Measurements from ENCODE around the gene TTC23.

Gene TTC23

DNA sequence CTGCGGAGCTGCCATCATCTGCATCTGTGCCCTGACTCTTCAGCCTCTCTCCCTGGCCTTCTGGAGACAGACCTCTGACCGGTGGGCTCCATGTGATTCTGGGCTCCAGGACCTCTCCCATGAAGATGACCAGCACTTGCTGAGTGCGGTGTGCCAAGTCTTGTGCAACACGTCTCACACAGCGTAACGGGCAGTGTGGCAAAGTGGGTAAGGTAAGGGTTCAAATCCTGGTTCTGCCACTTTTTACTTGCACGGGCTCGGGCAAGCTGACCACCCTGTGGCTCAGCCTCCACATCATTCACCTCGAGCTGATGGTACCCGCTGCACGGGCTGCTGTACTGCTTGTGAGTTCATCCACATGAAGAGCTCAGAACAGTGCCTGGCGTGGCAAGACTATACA is 151.0 kb downstream of the TTC23 start:
- no peak overlapping the region for H3K9ac ChIP-seq (ENCODE audit: low read length)
- no peak overlapping the region for H3K27ac ChIP-seq (ENCODE audit: low read depth, low read length)
- H3K4me3 ChIP-seq (ENCODE audit: low read depth, low read length), result no peak overlapping the region
- no peaks in the 10 kb centered on the region for H3K36me3 ChIP-seq (ENCODE audit: control insufficient read depth, insufficient read depth, low read length)
- 0 out of 2 replicates have a peak, but pooled peaks cover 3% of the 10 kb centered on the region for H3K4me1 ChIP-seq (ENCODE audit: control insufficient read depth, insufficient read depth, low read length)
- peaks cover 53% of the 10 kb centered on the region for H3K27me3 ChIP-seq (ENCODE audit: control insufficient read depth, insufficient read depth, low read length)
- H3K9me3 ChIP-seq (ENCODE audit: control insufficient read depth, insufficient read depth, low read depth, low read length), result no peaks in the 10 kb centered on the region

DNA sequence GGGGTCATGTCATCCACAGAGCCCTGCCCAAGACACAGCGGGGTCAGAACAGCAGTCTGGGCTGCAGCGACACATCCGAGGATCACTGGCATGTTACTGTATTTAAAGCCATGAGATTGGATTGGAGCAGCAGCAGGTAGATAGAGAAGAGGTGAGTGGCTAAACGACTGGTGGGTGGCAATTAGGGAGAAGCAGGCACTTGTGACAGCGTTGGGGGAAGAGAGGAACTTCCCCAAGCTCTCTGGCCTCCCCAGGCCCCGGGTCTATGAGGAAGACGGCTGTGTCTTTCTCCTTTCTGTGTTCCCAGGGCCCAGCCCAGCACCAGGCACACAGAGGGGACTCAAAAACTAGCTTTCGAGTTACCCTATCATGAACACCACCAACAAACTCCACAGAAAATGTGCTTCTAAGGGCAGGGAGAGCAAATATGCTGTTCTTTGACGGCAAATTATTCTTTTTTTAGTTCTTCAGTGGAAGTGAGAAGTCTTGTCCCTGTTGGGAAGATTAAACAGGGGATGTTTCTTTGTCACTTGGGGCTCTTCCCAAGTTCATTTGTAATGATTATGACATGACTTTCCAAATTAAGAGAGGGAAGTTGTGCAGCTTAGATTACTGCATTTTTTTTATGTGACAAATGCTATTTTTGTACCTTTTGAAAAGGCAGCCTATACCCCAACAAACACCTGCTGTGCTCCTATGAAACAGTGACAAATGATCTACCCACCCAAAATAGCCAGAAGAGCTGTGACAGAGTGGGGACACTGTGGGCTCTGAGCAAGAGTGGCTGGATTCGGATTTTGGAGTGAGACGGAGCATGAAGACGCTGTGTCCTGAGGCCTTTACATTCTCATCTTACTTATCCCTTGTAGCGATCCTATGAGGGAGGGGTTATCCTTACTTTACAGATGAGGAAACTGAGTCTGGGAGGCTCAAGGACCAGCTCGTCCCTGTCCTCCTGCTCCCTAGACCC is 151.7 kb downstream of the TTC23 start:
- H3K9ac ChIP-seq (ENCODE audit: low read length), result no peak overlapping the region
- no peaks in the 10 kb centered on the region for H3K9me3 ChIP-seq (ENCODE audit: control insufficient read depth, insufficient read depth, low read depth, low read length)
- peaks cover 50% of the 10 kb centered on the region for H3K27me3 ChIP-seq (ENCODE audit: control insufficient read depth, insufficient read depth, low read length)
- H3K4me3 ChIP-seq (ENCODE audit: low read depth, low read length), result no peak overlapping the region
- H3K36me3 ChIP-seq (ENCODE audit: control insufficient read depth, insufficient read depth, low read length), result no peaks in the 10 kb centered on the region
- 0 out of 2 replicates have a peak, but pooled peaks cover 3% of the 10 kb centered on the region for H3K4me1 ChIP-seq (ENCODE audit: control insufficient read depth, insufficient read depth, low read length)
- no peak overlapping the region for H3K27ac ChIP-seq (ENCODE audit: low read depth, low read length)

DNA sequence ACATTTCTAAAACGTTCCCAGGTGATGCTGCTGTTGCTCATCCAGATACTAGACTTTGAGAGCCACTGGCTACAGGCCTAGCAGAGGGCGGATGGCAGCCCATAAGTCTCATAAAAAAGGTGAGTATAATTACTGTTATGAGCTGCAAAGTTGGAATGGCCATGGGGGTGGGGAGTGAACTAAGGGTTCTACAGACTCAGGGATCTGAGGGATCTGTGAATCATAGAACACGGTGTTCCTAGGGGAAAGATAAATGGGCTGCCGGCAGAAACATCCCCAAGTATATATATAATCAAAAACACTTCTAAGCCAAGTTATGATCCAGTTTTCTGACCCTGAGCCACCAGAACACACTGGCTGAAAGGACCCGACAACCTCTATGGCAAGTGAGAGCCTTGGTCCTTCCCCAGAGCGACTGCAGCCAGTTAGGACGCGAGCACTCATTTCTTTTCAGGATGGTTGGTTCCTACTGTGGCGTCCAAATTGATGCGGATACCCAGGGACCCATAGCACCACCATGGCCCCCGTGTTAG is 152.4 kb downstream of the TTC23 start:
- no peak overlapping the region for H3K9ac ChIP-seq (ENCODE audit: low read length)
- 0 out of 2 replicates have a peak, but pooled peaks cover 3% of the 10 kb centered on the region for H3K4me1 ChIP-seq (ENCODE audit: control insufficient read depth, insufficient read depth, low read length)
- no peak overlapping the region for H3K4me3 ChIP-seq (ENCODE audit: low read depth, low read length)
- H3K9me3 ChIP-seq (ENCODE audit: control insufficient read depth, insufficient read depth, low read depth, low read length), result no peaks in the 10 kb centered on the region
- H3K36me3 ChIP-seq (ENCODE audit: control insufficient read depth, insufficient read depth, low read length), result no peaks in the 10 kb centered on the region
- H3K27ac ChIP-seq (ENCODE audit: low read depth, low read length), result no peak overlapping the region
- peaks cover 43% of the 10 kb centered on the region for H3K27me3 ChIP-seq (ENCODE audit: control insufficient read depth, insufficient read depth, low read length)

DNA sequence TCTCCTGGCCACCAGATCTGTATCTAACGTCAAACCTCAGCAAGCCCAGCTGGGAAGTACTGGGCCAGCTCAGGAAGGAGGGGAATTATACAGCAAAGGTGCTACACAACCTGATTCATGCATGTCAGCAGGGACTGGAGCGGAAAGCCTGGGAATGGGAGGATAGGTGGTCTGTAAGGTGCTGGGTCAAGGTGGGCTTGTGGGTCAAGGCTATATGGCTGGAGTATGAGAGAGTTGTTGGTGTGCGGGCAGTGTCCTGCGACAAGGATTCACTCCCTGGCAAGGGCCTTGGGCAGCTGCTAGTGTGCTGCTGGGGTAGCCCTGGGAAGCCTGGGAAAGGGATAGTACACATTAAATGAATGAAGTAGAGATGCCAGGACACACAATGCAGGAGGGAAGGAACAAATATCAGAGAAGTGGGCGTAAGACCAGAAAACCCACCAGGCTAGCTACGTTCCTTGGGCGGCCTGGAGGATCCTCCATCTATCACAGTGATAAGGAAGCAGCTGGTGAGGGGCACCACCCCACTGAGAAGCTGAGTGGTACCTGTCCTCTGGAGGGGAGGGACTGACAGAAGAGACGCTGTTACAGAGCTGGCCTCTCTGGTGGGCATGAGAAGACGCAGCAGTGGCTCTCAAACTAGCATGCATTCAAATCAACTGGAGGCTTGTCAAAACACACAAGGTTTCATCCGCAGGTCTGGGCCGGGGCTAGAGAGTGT is 153.0 kb downstream of the TTC23 start:
- no peak overlapping the region for H3K9ac ChIP-seq (ENCODE audit: low read length)
- 0 out of 2 replicates have a peak, but pooled peaks cover 3% of the 10 kb centered on the region for H3K4me1 ChIP-seq (ENCODE audit: control insufficient read depth, insufficient read depth, low read length)
- H3K27ac ChIP-seq (ENCODE audit: low read depth, low read length), result no peak overlapping the region
- peaks cover 38% of the 10 kb centered on the region for H3K27me3 ChIP-seq (ENCODE audit: control insufficient read depth, insufficient read depth, low read length)
- no peak overlapping the region for H3K4me3 ChIP-seq (ENCODE audit: low read depth, low read length)
- no peaks in the 10 kb centered on the region for H3K36me3 ChIP-seq (ENCODE audit: control insufficient read depth, insufficient read depth, low read length)
- no peaks in the 10 kb centered on the region for H3K9me3 ChIP-seq (ENCODE audit: control insufficient read depth, insufficient read depth, low read depth, low read length)

DNA sequence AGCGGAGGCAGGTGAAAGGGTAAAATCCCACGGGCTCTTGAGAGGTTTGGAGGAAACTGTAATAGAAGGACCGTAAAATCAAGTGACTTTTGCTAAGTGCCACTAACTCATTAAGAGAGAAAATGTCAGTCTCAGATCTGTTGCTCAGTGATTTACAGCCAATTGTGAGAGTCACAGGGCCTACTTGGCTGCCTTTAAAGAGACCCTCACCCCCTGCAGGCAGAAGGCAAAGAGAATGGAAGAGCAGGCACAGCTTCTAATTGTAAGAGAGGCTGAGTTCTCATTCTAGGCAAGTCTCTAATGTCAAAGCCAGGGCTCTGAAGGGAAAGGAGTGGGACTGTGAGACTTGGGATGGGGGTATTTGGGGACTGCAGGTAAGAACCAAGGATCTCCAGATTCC is 153.8 kb downstream of the TTC23 start:
- no peak overlapping the region for H3K27ac ChIP-seq (ENCODE audit: low read depth, low read length)

DNA sequence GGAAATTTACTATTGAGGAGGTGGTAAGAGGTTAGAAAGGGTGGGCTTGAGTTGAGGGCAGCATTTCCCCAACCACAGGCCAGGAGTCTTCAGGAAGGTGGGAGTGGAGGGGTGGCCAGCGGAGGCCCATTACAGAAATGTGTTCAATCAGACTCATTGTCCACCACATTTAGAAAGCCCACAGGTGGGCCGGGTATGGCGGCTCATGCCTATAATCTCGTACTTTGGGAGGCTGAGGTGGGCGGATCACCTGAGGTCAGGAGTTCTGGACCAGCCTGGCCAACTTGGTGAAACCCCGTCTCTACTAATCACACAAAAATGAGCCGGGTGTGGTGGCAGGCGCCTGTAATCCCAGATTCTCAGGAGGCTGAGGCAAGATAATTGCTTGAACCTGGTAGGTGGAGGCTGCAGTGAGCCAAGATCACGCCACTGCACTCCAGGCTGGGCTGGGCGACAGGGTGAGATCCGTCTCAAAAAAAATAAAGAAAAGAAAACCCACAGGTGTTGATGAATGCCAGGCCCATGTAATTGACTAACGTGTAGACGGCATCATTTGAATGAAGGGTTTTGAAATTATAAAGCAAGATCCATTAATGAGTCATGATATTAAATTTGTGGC is 156.7 kb downstream of the TTC23 start:
- Histone ChIP-seq H3K9ac (ENCODE audit: low read length) (no peak overlapping the region), H3K27me3 (ENCODE audit: control insufficient read depth, insufficient read depth, low read length) (peaks cover 7% of the 10 kb centered on the region; the same call in 1 of the 2 replicates), H3K4me1 (ENCODE audit: control insufficient read depth, insufficient read depth, low read length) (peaks cover 15% of the 10 kb centered on the region), H3K27ac (ENCODE audit: low read depth, low read length) (no peak overlapping the region), H3K36me3 (ENCODE audit: control insufficient read depth, insufficient read depth, low read length) (no peaks in the 10 kb centered on the region), H3K9me3 (ENCODE audit: control insufficient read depth, insufficient read depth, low read depth, low read length) (no peaks in the 10 kb centered on the region), H3K4me3 (ENCODE audit: low read depth, low read length) (no peak overlapping the region)

More for the DNA sequence above, 153.8 kb downstream of the TTC23 start:
- no peak overlapping the region for H3K9ac ChIP-seq (ENCODE audit: low read length)
- no peak overlapping the region for H3K4me3 ChIP-seq (ENCODE audit: low read depth, low read length)
- peaks cover 35% of the 10 kb centered on the region for H3K27me3 ChIP-seq (ENCODE audit: control insufficient read depth, insufficient read depth, low read length)
- H3K9me3 ChIP-seq (ENCODE audit: control insufficient read depth, insufficient read depth, low read depth, low read length), result no peaks in the 10 kb centered on the region
- no peaks in the 10 kb centered on the region for H3K36me3 ChIP-seq (ENCODE audit: control insufficient read depth, insufficient read depth, low read length)
- H3K4me1 ChIP-seq (ENCODE audit: control insufficient read depth, insufficient read depth, low read length), result peaks cover 7% of the 10 kb centered on the region

DNA sequence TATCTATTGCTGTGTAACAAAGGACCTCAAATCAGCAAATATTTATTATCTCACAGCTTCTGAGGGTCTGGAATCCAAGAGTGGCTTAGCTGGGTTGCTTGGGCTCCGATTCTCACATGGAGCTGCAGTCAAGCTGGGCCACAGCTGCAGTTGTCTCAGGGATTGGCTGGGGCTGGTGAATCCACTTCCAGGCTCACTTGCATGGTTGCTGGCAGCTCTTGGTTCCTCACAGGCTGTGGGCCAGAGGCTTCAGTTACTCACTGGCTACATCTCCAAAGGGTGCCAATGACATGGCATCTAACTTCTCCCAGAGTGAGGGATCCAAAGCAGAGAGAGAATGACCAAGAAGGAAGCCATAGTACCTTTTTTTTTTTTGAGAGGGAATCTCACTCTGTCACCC is 158.4 kb downstream of the TTC23 start:
- H3K4me3 ChIP-seq (ENCODE audit: low read depth, low read length), result no peak overlapping the region
- H3K27me3 ChIP-seq (ENCODE audit: control insufficient read depth, insufficient read depth, low read length), result no peaks in the 10 kb centered on the region
- H3K4me1 ChIP-seq (ENCODE audit: control insufficient read depth, insufficient read depth, low read length), result peaks cover 12% of the 10 kb centered on the region
- no peak overlapping the region for H3K27ac ChIP-seq (ENCODE audit: low read depth, low read length)
- no peaks in the 10 kb centered on the region for H3K36me3 ChIP-seq (ENCODE audit: control insufficient read depth, insufficient read depth, low read length)
- H3K9me3 ChIP-seq (ENCODE audit: control insufficient read depth, insufficient read depth, low read depth, low read length), result no peaks in the 10 kb centered on the region
- H3K9ac ChIP-seq (ENCODE audit: low read length), result no peak overlapping the region

DNA sequence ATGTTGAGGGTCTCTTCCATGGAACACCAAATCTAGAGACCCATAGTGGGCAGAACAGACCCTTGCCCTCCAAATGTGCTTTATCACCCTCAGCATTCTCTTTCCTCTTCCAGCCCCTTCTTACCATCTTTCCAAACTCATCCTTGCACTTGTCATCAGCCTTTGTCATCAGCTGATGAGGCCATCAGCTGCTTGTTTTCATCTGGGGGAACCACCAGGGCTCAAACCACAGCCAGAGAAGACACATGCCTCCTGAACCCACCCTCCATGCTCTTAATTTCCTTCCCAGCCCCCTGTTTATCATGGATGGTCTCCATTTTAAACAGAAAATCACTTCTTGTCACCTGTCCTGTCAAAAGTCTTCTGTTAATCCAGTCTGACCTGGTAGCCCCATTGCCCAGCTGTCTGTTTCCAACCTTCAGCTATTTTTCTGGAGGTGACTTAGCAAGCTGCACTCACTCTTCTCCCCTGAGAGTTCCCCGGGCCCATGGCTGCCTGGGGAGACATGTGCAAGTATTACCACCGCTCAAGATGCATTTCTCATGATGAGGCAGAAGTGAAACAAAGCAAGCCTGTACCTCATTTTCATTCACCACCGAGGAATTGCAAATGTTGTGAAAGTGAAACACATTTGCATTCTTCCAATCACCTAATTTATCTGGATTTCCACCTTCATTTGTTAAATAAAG is 159.2 kb downstream of the TTC23 start:
- Histone ChIP-seq H3K4me3 (ENCODE audit: low read depth, low read length) (no peak overlapping the region), H3K36me3 (ENCODE audit: control insufficient read depth, insufficient read depth, low read length) (no peaks in the 10 kb centered on the region), H3K4me1 (ENCODE audit: control insufficient read depth, insufficient read depth, low read length) (peaks cover 12% of the 10 kb centered on the region), H3K9ac (ENCODE audit: low read length) (no peak overlapping the region), H3K9me3 (ENCODE audit: control insufficient read depth, insufficient read depth, low read depth, low read length) (no peaks in the 10 kb centered on the region), H3K27me3 (ENCODE audit: control insufficient read depth, insufficient read depth, low read length) (no peaks in the 10 kb centered on the region), H3K27ac (ENCODE audit: low read depth, low read length) (no peak overlapping the region)

DNA sequence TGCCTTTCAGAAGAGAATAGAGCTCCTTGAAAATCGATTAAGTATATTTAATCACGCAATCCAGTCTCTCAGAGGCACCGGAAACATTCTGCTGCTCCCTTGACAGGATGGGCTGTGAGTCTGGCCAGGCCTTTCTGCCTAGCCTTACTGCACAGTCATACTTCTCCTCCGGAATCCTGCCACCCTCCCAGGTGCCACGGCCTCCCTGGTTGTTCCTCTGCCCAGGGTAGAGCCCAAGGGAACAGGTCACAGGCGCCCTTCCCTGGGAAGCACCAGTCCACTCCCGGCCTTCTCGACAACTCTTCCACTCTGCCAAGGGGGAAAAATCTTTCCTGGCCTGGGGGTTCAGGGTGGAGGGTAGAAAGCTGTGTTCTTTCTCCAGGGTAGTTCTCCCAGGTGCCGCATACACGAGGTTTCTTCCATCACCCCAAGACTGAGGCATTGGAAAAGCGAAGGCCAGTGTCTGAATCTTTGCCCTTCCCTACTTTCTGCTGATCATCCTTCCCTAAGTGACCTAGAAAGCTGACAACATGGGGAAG is 161.9 kb downstream of the TTC23 start:
- Histone ChIP-seq H3K27ac (ENCODE audit: low read depth, low read length) (no peak overlapping the region), H3K36me3 (ENCODE audit: control insufficient read depth, insufficient read depth, low read length) (no peaks in the 10 kb centered on the region), H3K9ac (ENCODE audit: low read length) (no peak overlapping the region), H3K4me1 (ENCODE audit: control insufficient read depth, insufficient read depth, low read length) (peaks cover 12% of the 10 kb centered on the region), H3K27me3 (ENCODE audit: control insufficient read depth, insufficient read depth, low read length) (no peaks in the 10 kb centered on the region), H3K4me3 (ENCODE audit: low read depth, low read length) (no peak overlapping the region), H3K9me3 (ENCODE audit: control insufficient read depth, insufficient read depth, low read depth, low read length) (peaks cover 5% of the 10 kb centered on the region; the same call in 1 of the 2 replicates)

DNA sequence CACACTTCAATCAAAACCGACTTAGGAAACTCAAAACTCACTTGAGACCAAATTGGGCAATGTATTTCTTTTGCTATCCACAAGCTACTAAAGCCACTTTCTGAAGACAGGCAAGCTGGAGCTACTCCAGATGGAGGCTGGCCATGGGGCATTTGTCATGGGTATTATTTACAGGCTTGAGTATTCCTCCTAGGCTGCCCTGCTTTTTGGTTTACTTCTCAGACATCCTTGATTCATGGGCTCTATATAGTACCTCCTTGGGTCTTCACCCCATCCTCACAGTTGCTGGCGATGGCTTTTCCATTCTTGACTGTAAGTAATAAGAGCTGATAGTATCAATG is 163.1 kb downstream of the TTC23 start:
- Histone ChIP-seq H3K36me3 (ENCODE audit: control insufficient read depth, insufficient read depth, low read length) (no peaks in the 10 kb centered on the region), H3K4me3 (ENCODE audit: low read depth, low read length) (no peak overlapping the region), H3K27me3 (ENCODE audit: control insufficient read depth, insufficient read depth, low read length) (no peaks in the 10 kb centered on the region), H3K27ac (ENCODE audit: low read depth, low read length) (no peak overlapping the region), H3K9ac (ENCODE audit: low read length) (no peak overlapping the region), H3K4me1 (ENCODE audit: control insufficient read depth, insufficient read depth, low read length) (peaks cover 12% of the 10 kb centered on the region), H3K9me3 (ENCODE audit: control insufficient read depth, insufficient read depth, low read depth, low read length) (peaks cover 7% of the 10 kb centered on the region; the same call in 1 of the 2 replicates)
